ENCODE measurements around the gene ANKS1B. TPM values are rescaled to one million over a fixed set of nuclear protein-coding genes. Genes with fewer than 3 reads are reported as not detected.

The ANKS1B gene
- total and polyA plus RNA-seq, 7 donors: 1.0 to 57.3 (median 30.1) TPM; not detected in 1

DNA sequence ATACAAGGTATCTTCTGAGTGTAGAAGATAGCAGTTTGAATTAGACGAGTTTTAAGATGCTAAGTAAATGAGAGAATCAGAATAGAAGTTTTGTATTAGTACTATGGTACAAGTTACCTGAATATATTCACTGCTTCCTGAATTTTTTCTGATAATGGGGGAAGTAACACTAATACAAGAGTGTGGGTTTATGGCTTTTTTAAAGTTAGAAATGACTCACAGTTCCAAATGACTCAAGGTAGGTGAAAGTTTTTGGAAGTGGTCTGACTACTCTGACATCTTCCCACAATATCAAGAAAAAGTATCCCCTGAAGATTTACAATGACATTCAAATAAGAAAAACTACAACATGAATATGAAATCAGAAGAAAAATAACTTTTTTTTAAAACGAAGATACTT, 460.9 kb downstream of the ANKS1B start:
- Histone ChIP-seq H3K27ac (no peak overlapping the region), H3K36me3 (no peaks in the 10 kb centered on the region), H3K4me1 (no peaks in the 10 kb centered on the region), H3K9me3 (no peaks in the 10 kb centered on the region), H3K27me3 (no peaks in the 10 kb centered on the region), H3K4me3 (no peak overlapping the region)
- 74 to 81% methylated on average over 2 of the region's 2 CpGs for WGBS, 2 donors
- intact Hi-C loops (cut with DNase I): no loop called here
- TF ChIP-seq POLR2AphosphoS5 (IDR thresholded peaks at IDR 0.05) (no peak), POLR2A (IDR thresholded peaks at IDR 0.05) (no peak), EP300 (IDR thresholded peaks at IDR 0.05) (no peak)
- TF ChIP-seq, protein P1, sequence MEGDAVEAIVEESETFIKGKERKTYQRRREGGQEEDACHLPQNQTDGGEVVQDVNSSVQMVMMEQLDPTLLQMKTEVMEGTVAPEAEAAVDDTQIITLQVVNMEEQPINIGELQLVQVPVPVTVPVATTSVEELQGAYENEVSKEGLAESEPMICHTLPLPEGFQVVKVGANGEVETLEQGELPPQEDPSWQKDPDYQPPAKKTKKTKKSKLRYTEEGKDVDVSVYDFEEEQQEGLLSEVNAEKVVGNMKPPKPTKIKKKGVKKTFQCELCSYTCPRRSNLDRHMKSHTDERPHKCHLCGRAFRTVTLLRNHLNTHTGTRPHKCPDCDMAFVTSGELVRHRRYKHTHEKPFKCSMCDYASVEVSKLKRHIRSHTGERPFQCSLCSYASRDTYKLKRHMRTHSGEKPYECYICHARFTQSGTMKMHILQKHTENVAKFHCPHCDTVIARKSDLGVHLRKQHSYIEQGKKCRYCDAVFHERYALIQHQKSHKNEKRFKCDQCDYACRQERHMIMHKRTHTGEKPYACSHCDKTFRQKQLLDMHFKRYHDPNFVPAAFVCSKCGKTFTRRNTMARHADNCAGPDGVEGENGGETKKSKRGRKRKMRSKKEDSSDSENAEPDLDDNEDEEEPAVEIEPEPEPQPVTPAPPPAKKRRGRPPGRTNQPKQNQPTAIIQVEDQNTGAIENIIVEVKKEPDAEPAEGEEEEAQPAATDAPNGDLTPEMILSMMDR (IDR thresholded peaks at IDR 0.05): no peak
- DNase-seq: no peak

DNA sequence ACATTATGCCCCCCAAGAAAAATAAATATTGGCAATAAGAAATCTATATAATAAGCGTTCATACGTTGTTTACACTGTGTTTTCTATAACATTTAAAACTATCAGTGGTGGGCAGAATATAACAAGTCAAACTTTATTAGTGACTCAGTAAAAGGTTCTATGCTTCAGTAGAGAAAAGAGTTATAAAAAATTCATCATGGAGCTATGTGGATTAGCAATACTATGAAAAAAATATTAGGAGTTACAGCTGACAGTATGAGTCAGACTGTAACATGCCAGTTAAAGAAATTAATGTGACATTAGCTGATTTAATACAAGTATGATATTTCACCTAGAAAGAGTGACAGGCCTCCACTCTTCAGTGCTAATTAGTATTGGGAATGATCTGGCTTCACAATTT, 462.3 kb downstream of the ANKS1B start:
- Histone ChIP-seq H3K27me3 (no peaks in the 10 kb centered on the region), H3K36me3 (no peaks in the 10 kb centered on the region), H3K9me3 (no peaks in the 10 kb centered on the region), H3K27ac (no peak overlapping the region), H3K4me1 (no peaks in the 10 kb centered on the region), H3K4me3 (no peak overlapping the region)
- 36 to 39% methylated on average over 2 of the region's 2 CpGs for WGBS, 2 donors
- TF ChIP-seq POLR2AphosphoS5 (IDR thresholded peaks at IDR 0.05) (no peak), POLR2A (IDR thresholded peaks at IDR 0.05) (no peak), EP300 (IDR thresholded peaks at IDR 0.05) (no peak)
- TF ChIP-seq, protein P1 (IDR thresholded peaks at IDR 0.05): no peak
- intact Hi-C loops (cut with DNase I): no loop called here
- no peak for DNase-seq

DNA sequence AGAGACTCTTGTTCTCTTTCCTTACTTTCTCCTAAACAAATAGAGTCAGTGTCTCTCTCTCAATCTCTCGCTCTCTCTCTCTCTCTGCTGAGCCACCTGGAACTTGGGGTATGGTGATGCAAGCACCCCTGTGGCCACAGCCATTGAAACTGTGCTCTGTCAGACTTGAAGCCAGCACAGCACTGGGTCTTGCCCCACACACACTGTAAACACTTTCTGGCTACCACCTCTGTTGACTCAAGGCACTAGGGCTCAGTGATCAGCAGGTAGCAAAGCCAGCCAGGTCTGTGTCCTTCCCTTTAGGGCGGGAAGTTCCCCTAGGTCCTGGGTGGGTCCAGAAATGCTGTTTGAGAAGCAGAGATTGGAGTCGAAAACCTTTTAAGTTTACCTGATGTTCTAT, 463.1 kb downstream of the ANKS1B start:
- TF ChIP-seq POLR2A (IDR thresholded peaks at IDR 0.05) (no peak), POLR2AphosphoS5 (IDR thresholded peaks at IDR 0.05) (no peak), EP300 (IDR thresholded peaks at IDR 0.05) (no peak)
- TF ChIP-seq, protein P1 (IDR thresholded peaks at IDR 0.05): no peak
- no peaks in the 10 kb centered on the region for H3K4me1 ChIP-seq
- no peak overlapping the region for H3K4me3 ChIP-seq
- no peaks in the 10 kb centered on the region for H3K9me3 ChIP-seq
- no peak overlapping the region for H3K27ac ChIP-seq
- no peak for DNase-seq
- 71 to 80% methylated on average over 3 of the region's 3 CpGs for WGBS, 2 donors
- H3K27me3 ChIP-seq: no peaks in the 10 kb centered on the region
- H3K36me3 ChIP-seq: no peaks in the 10 kb centered on the region
- intact Hi-C loops (cut with DNase I): no loop called here

DNA sequence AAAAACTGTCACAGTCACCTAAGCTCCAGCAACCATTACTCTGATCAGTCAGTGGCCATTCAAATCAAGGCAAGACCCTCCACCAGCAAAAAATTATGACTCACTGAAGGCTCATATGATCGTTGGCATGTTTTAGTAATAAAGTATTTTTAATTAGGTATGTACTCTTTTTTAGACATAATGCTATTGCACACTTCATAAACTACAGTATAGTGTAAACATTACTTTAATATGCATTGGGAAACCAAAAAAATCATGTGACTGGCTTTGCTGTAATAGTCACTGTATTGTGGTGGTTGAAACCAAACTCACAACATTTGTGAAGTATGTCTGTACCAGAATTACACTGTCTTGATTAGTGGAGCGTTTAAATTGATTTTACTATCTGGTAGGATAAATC, 471.7 kb downstream of the ANKS1B start:
- intact Hi-C loops (cut with DNase I): no loop called here
- 80 to 86% methylated on average over 2 of the region's 2 CpGs for WGBS, 2 donors

More for the DNA sequence above, 471.7 kb downstream of the ANKS1B start:
- Histone ChIP-seq H3K36me3 (no peaks in the 10 kb centered on the region), H3K4me3 (no peak overlapping the region), H3K4me1 (peaks cover 0 to 3% (median 0%) of the 10 kb centered on the region in 4 donors), H3K27me3 (no peaks in the 10 kb centered on the region), H3K9me3 (peaks cover 0 to 2% (median 0%) of the 10 kb centered on the region in 4 donors), H3K27ac (no peak overlapping the region)
- TF ChIP-seq POLR2A (IDR thresholded peaks at IDR 0.05) (no peak), POLR2AphosphoS5 (IDR thresholded peaks at IDR 0.05) (no peak), EP300 (IDR thresholded peaks at IDR 0.05) (no peak)
- TF ChIP-seq, protein P1 (IDR thresholded peaks at IDR 0.05): no peak
- no peak for DNase-seq
